GM12878 (cell line): ENCODE data around the gene ETNK2. TPM values are rescaled to one million over a fixed set of nuclear protein-coding genes. Genes with fewer than 3 reads are reported as not detected.

ENCODE experiments used
- ATAC-seq: fragments of 200-7000 bp; cut with Tn5 transposase; 3 replicates; pipeline ENCODE4 v1.9.1; 2020; ENCODE audit warnings: mild to moderate bottlenecking, moderate library complexity
- BruUV-seq: library from RNA; stranded (reverse); fragments of 400-500 nt; replicated peaks from 2 replicates; lab custom pipeline; 2021; lab: Mats Ljungman, UMichigan
- CTCF ChIA-PET: fragments of 300-600 bp; sonication (Branson Sonifier 250); formaldehyde crosslinking; extraction: SDS; loops from one replicate; lab custom pipeline; 2021; ENCODE audit warnings: inconsistent platforms; lab: Yijun Ruan, JAX
- POLR2A ChIA-PET: fragments of 350-600 bp; formaldehyde crosslinking; extraction: SDS; loops from one replicate; lab custom pipeline; 2021; ENCODE audit warnings: inconsistent platforms; lab: Charles Lee
- RAD21 ChIA-PET: fragments of 300-600 bp; sonication (Branson Sonifier 250); formaldehyde crosslinking; loops from one replicate; lab custom pipeline; 2023; ENCODE audit warnings: antibody characterized with exemption; ENCODE audit not compliant: unreplicated experiment; lab: Charles Lee
- SMC1A ChIA-PET: fragments of 300-600 bp; sonication (Branson Sonifier 250); formaldehyde crosslinking; loops from one replicate; lab custom pipeline; 2023; ENCODE audit not compliant: unreplicated experiment, uncharacterized antibody; lab: Charles Lee
- DNase-seq: peaks from one replicate; pipeline ENCODE4 v3.0.0-alpha.2; 2011; ENCODE audit warnings: low read depth, low spot score
- FAIRE-seq: peaks from 3 replicates; lab custom pipeline; 2011; peaks lifted over from hg19 to GRCh38; lab: Jason Lieb, UNC
- H2AFZ ChIP-seq: 2 replicates; pipeline ENCODE4 v1.6.0; 2011; ENCODE audit warnings: low read depth, low read length, control low read depth; ENCODE audit not compliant: control insufficient read depth
- H3K27ac ChIP-seq: 2 replicates; pipeline ENCODE4 v1.5.1; 2011; ENCODE audit warnings: control low read depth; ENCODE audit not compliant: control insufficient read depth, insufficient read depth
- H3K27me3 ChIP-seq, 2 experiments: replicated peaks in 1 of 2; 2 replicates each; pipeline versions ENCODE4 v1.6.0 to v1.6.1; 2011; ENCODE audit warnings: low read length in 1 of 2; ENCODE audit not compliant: control insufficient read depth in 2 of 2, insufficient read depth in 2 of 2
- H3K36me3 ChIP-seq, 2 experiments: 2 replicates each; pipeline ENCODE4 v1.5.1; 2011; ENCODE audit warnings: low read length in 1 of 2; ENCODE audit not compliant: control insufficient read depth in 2 of 2, insufficient read depth in 2 of 2
- H3K4me1 ChIP-seq: 2 replicates; pipeline ENCODE4 v1.6.1; 2011; ENCODE audit warnings: mild to moderate bottlenecking, low read length, moderate library complexity, mixed read lengths; ENCODE audit not compliant: control insufficient read depth, insufficient read depth
- H3K4me2 ChIP-seq: 2 replicates; pipeline ENCODE4 v1.6.0; 2011; ENCODE audit warnings: control low read depth; ENCODE audit not compliant: control insufficient read depth, insufficient read depth
- H3K4me3 ChIP-seq: fragments of 200-600 bp; sonication (generic); 2 replicates; pipeline ENCODE4 v1.5.1; 2016
- H3K79me2 ChIP-seq: 2 replicates; pipeline ENCODE4 v1.6.0; 2011; ENCODE audit warnings: low read length; ENCODE audit not compliant: control insufficient read depth, insufficient read depth
- H3K9ac ChIP-seq: 2 replicates; pipeline ENCODE4 v1.8.0; 2011; ENCODE audit warnings: low read length, control low read depth, mixed read lengths; ENCODE audit not compliant: control insufficient read depth, insufficient read depth
- H3K9me3 ChIP-seq: replicated peaks from 3 replicates; pipeline ENCODE4 v1.5.1; 2011; ENCODE audit warnings: mild to moderate bottlenecking, low read length; ENCODE audit not compliant: control insufficient read depth, insufficient read depth
- H4K20me1 ChIP-seq: 2 replicates; pipeline ENCODE4 v1.6.0; 2011; ENCODE audit not compliant: control insufficient read depth, insufficient read depth
- EGR1 ChIP-seq, 2 experiments: IDR thresholded peaks; 1 replicate in 1 of 2; 2 replicates in 1 of 2; pipeline ENCODE4 v1.6.1; 2011 to 2012; ENCODE audit warnings: low read depth in 2 of 2, low read length in 2 of 2, borderline replicate concordance in 1 of 2, mild to moderate bottlenecking in 1 of 2, moderate library complexity in 1 of 2
- JUNB ChIP-seq: IDR thresholded peaks from 2 replicates; pipeline ENCODE4 v1.6.1; 2016; ENCODE audit warnings: antibody characterized with exemption, mild to moderate bottlenecking
- SIN3A ChIP-seq: IDR thresholded peaks from 2 replicates; pipeline ENCODE4 v1.6.1; 2012; ENCODE audit warnings: low read depth, low read length, improper control_type of control experiment
- SIX5 ChIP-seq: IDR thresholded peaks from 2 replicates; pipeline ENCODE4 v1.6.1; 2011; ENCODE audit warnings: mild to moderate bottlenecking, low read depth, low read length, moderate library complexity; ENCODE audit not compliant: severe bottlenecking
- TARDBP ChIP-seq: IDR thresholded peaks from 2 replicates; pipeline ENCODE4 v1.6.1; 2016; ENCODE audit warnings: borderline replicate concordance
- ZSCAN29 ChIP-seq: fragments of 450-650 bp; IDR thresholded peaks from 2 replicates; pipeline ENCODE4 v1.6.1; 2017; ENCODE audit warnings: mild to moderate bottlenecking, moderate library complexity
- WGBS: methylation state at CpG from one replicate; pipeline ENCODE4 v1.1.6; 2016; ENCODE audit warnings: low lambda C conversion rate; ENCODE audit not compliant: insufficient replicate concordance, insufficient coverage; ENCODE audit errors: missing lambda C conversion rate; 5-methylcytosine and 5-hydroxymethylcytosine counted together
- in situ Hi-C: fragments of 300-500 bp; cut with MboI; formaldehyde crosslinking; loops from 9 replicates; pipeline ENCODE4 v1.14.3; 2018; ENCODE audit warnings: mixed read lengths
- intact Hi-C: fragments of 100-400 bp; cut with micrococcal nuclease; formaldehyde crosslinking; loops from one replicate; pipeline ENCODE4 v1.14.2; 2022; ENCODE audit not compliant: unreplicated experiment
- polyA plus RNA-seq, 11 experiments: library from polyadenylated mRNA; depleted of rRNA in 4 of 11; unstranded in 6 of 11; stranded (reverse) in 5 of 11; fragments of >200 nt; fragmentation: Nextera tagmentation in 4 of 11; fragmentation: Illumina TruSeq in 1 of 11; extraction: Ambion mirVana in 4 of 11; extraction: Trizol in 1 of 11; gene quantifications; 1 replicate in 1 of 11; 2 replicates in 10 of 11; pipeline versions ENCODE4 v1.2.1 to v1.2.3, GENCODE V29; 2011 to 2016; ENCODE audit warnings: inconsistent platforms in 2 of 11, missing spikeins in 2 of 11, low read depth in 1 of 11
- total RNA-seq, 4 experiments: library from RNA; depleted of rRNA in 3 of 4; stranded (reverse); fragments of >200 nt in 3 of 4; fragmentation: Illumina TruSeq in 1 of 4; extraction: Trizol in 1 of 4; gene quantifications; 2 replicates each; pipeline versions ENCODE4 v1.2.1 to v1.2.3, GENCODE V29; 2013 to 2021
- TF ChIP-seq, protein P1 (sequence below): IDR thresholded peaks from 2 replicates; pipeline ENCODE4 v1.6.1; 2012; ENCODE audit warnings: mild to moderate bottlenecking, low read depth, low read length

ETNK2 gene
- total and polyA plus RNA-seq, 10 of the 15 experiments (the other 5 are each of a cell fraction or from before 2014, with no cell fraction given): 0.14 TPM; not detected in 9

DNA sequence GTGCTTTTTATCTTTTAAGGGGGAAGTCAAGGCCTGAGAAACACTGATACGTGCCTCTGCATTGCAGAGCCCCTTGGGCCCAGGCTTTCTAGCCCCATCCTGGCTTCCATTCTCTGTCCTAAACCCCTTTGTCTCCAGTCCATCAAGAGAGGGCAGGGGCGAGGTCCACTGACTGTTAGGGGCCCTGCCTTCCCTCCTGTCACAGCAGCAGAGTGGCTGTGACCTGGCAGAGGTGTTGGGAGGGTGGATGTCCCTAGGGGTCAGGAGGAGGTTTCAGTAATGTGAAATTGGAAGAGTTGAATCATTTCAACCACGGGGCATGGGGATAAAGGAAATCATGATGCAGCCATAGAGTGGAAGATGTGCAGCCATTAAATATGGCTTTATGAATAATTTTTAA is 54.9 kb downstream of the ETNK2 start:
- FAIRE-seq (no peak), ATAC-seq (no peak), DNase-seq (no peak)
- Histone ChIP-seq H2AFZ (no peak overlapping the region), H3K27ac (no peak overlapping the region), H3K4me1 (no peaks in the 10 kb centered on the region), H3K79me2 (no peaks in the 10 kb centered on the region), H3K4me2 (no peak overlapping the region), H3K27me3 (no peaks in the 10 kb centered on the region), H3K9ac (no peak overlapping the region), H3K9me3 (no peaks in the 10 kb centered on the region), H3K4me3 (no peak overlapping the region), H3K36me3 (no peaks in the 10 kb centered on the region), H4K20me1 (no peaks in the 10 kb centered on the region)
- no TSS peak for BruUV-seq
- ChIA-PET SMC1A (no interaction called here), POLR2A (interaction anchor here (0.7 kb wide), 4 partner anchors 10 to 1011 kb away, joined by 3 to 5 read pairs (median 4); no protein-coding TSS in a partner anchor), CTCF (no interaction called here), RAD21 (no interaction called here)
- TF ChIP-seq, protein P1, sequence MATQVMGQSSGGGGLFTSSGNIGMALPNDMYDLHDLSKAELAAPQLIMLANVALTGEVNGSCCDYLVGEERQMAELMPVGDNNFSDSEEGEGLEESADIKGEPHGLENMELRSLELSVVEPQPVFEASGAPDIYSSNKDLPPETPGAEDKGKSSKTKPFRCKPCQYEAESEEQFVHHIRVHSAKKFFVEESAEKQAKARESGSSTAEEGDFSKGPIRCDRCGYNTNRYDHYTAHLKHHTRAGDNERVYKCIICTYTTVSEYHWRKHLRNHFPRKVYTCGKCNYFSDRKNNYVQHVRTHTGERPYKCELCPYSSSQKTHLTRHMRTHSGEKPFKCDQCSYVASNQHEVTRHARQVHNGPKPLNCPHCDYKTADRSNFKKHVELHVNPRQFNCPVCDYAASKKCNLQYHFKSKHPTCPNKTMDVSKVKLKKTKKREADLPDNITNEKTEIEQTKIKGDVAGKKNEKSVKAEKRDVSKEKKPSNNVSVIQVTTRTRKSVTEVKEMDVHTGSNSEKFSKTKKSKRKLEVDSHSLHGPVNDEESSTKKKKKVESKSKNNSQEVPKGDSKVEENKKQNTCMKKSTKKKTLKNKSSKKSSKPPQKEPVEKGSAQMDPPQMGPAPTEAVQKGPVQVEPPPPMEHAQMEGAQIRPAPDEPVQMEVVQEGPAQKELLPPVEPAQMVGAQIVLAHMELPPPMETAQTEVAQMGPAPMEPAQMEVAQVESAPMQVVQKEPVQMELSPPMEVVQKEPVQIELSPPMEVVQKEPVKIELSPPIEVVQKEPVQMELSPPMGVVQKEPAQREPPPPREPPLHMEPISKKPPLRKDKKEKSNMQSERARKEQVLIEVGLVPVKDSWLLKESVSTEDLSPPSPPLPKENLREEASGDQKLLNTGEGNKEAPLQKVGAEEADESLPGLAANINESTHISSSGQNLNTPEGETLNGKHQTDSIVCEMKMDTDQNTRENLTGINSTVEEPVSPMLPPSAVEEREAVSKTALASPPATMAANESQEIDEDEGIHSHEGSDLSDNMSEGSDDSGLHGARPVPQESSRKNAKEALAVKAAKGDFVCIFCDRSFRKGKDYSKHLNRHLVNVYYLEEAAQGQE: no peak
- TF ChIP-seq ZSCAN29: no peak
- TF ChIP-seq EGR1 (IDR thresholded peaks at IDR 0.05; ENCODE audit: borderline replicate concordance in 1 of 2, low read depth in 2 of 2, low read length in 2 of 2): no peak
- TF ChIP-seq SIN3A: no peak
- no peak for TF ChIP-seq SIX5
- no peak for TF ChIP-seq TARDBP
- no peak for TF ChIP-seq JUNB
- WGBS: 25% methylated on average over 3 of the region's 3 CpGs
- in situ Hi-C loops (no loop called here), intact Hi-C loops (no loop called here)
